OCI-LY7 (cell line): ENCODE data around the gene KIF16B.

ENCODE experiments used
- CTCF ChIP-seq: fragments of 200-600 bp; sonication (generic); conservative IDR thresholded peaks from 2 replicates; pipeline ENCODE4 v1.5.1; 2014; ENCODE audit warnings: mild to moderate bottlenecking, antibody characterized with exemption, low read length, moderate library complexity, mixed read lengths
- EZH2phosphoT487 ChIP-seq: fragments of 200-600 bp; sonication (generic); IDR thresholded peaks from 2 replicates; pipeline ENCODE4 v1.6.1; 2018; ENCODE audit warnings: low read depth, borderline replicate concordance, mild to moderate bottlenecking, mixed run types, antibody characterized with exemption, low read length, moderate library complexity, mixed read lengths

- TF ChIP-seq CTCF (no peak), EZH2phosphoT487 (no peak)
Measured at GRCh38 chr20:16588241-16588640, 15.0 kb upstream of the KIF16B start.
